WTC11 (cell line): ENCODE measurements around the gene MACROD2. TPM values are rescaled to one million over a fixed set of nuclear protein-coding genes. Genes with fewer than 3 reads are reported as not detected.

ENCODE experiments used
- ATAC-seq: fragments of 200-7000 bp; cut with Tn5 transposase; 2 replicates; pipeline ENCODE4 v1.10.0; 2021; ENCODE audit warnings: mild to moderate bottlenecking, moderate library complexity
- CTCF ChIA-PET: fragments of 300-600 bp; sonication (Branson Sonifier 250); formaldehyde crosslinking; loops from one replicate; lab custom pipeline; 2021; ENCODE audit warnings: antibody characterized with exemption; lab: Charles Lee
- POLR2A ChIA-PET: fragments of 350-600 bp; sonication (Branson Sonifier 250); formaldehyde crosslinking; loops from one replicate; lab custom pipeline; 2021; ENCODE audit warnings: antibody characterized with exemption; lab: Charles Lee
- DNase-seq: peaks from one replicate; pipeline ENCODE4 v3.0.0; 2021; ENCODE audit warnings: low spot score
- H3K27ac Mint-ChIP-seq: 2 replicates; pipeline ENCODE4 v1.8.0; 2021; ENCODE audit warnings: mixed read lengths
- H3K27me3 Mint-ChIP-seq: 2 replicates; pipeline ENCODE4 v1.8.0; 2021; ENCODE audit warnings: low read depth, mild to moderate bottlenecking, moderate library complexity, mixed read lengths
- H3K36me3 Mint-ChIP-seq: 2 replicates; pipeline ENCODE4 v1.8.0; 2021; ENCODE audit warnings: mixed read lengths
- H3K4me1 Mint-ChIP-seq: 2 replicates; pipeline ENCODE4 v1.8.0; 2022; ENCODE audit warnings: mixed read lengths
- H3K4me3 Mint-ChIP-seq: 2 replicates; pipeline ENCODE4 v1.8.0; 2021; ENCODE audit warnings: mild to moderate bottlenecking, moderate library complexity, mixed read lengths
- H3K9me3 Mint-ChIP-seq: 2 replicates; pipeline ENCODE4 v1.8.0; 2021; ENCODE audit warnings: mixed read lengths
- AR ChIP-seq: fragments of 250-450 bp; sonication (Bioruptor Pico); IDR thresholded peaks from 2 replicates; pipeline ENCODE4 v1.9.0; 2021; ENCODE audit warnings: mild to moderate bottlenecking
- CREB1 ChIP-seq: sonication (generic); formaldehyde crosslinking; IDR thresholded peaks from 2 replicates; pipeline ENCODE4 v1.8.0; 2023; ENCODE audit warnings: mild to moderate bottlenecking, missing genetic modification reagents
- CREM ChIP-seq: sonication (generic); formaldehyde crosslinking; IDR thresholded peaks from 2 replicates; pipeline ENCODE4 v1.8.1; 2022; ENCODE audit warnings: mild to moderate bottlenecking, missing genetic modification reagents, moderate library complexity
- CTCF ChIP-seq: fragments of 200-600 bp; IDR thresholded peaks from 2 replicates; pipeline ENCODE4 v1.8.0; 2022; ENCODE audit warnings: antibody characterized with exemption
- E2F4 ChIP-seq: sonication (generic); formaldehyde crosslinking; IDR thresholded peaks from 2 replicates; pipeline ENCODE4 v1.8.1; 2022; ENCODE audit warnings: low read depth, mild to moderate bottlenecking, moderate library complexity, missing genetic modification reagents, borderline replicate concordance
- JUN ChIP-seq: sonication (generic); formaldehyde crosslinking; IDR thresholded peaks from 2 replicates; pipeline ENCODE4 v1.8.0; 2023; ENCODE audit warnings: mild to moderate bottlenecking, missing genetic modification reagents
- PRRX2 ChIP-seq: fragments of 250-450 bp; sonication (Bioruptor Pico); IDR thresholded peaks from 2 replicates; pipeline ENCODE4 v1.8.0; 2021; ENCODE audit warnings: mild to moderate bottlenecking
- TEAD1 ChIP-seq: sonication (generic); formaldehyde crosslinking; IDR thresholded peaks from 2 replicates; pipeline ENCODE4 v1.8.0; 2022; ENCODE audit warnings: mild to moderate bottlenecking, missing genetic modification reagents
- TP53 ChIP-seq: sonication (generic); formaldehyde crosslinking; IDR thresholded peaks from 2 replicates; pipeline ENCODE4 v1.8.1; 2023; ENCODE audit warnings: mild to moderate bottlenecking, missing genetic modification reagents
- USF1 ChIP-seq: sonication (generic); formaldehyde crosslinking; IDR thresholded peaks from 2 replicates; pipeline ENCODE4 v1.8.0; 2022; ENCODE audit warnings: mild to moderate bottlenecking, missing genetic modification reagents
- ZNF232 ChIP-seq: sonication (generic); formaldehyde crosslinking; IDR thresholded peaks from 2 replicates; pipeline ENCODE4 v1.8.0; 2022; ENCODE audit warnings: mild to moderate bottlenecking, missing genetic modification reagents
- ZNF263 ChIP-seq: sonication (generic); formaldehyde crosslinking; IDR thresholded peaks from 2 replicates; pipeline ENCODE4 v1.8.1; 2022; ENCODE audit warnings: low read depth, mild to moderate bottlenecking, moderate library complexity, missing genetic modification reagents
- ZNF532 ChIP-seq: fragments of 250-450 bp; sonication (Bioruptor Pico); IDR thresholded peaks from 2 replicates; pipeline ENCODE4 v1.9.0; 2021; ENCODE audit warnings: mild to moderate bottlenecking, borderline replicate concordance
- ZSCAN18 ChIP-seq: fragments of 250-450 bp; sonication (Bioruptor Pico); IDR thresholded peaks from 2 replicates; pipeline ENCODE4 v2.1.2; 2022; ENCODE audit warnings: mild to moderate bottlenecking, moderate library complexity
- total RNA-seq: library from RNA; stranded (reverse); gene quantifications from 3 replicates; pipeline ENCODE4 v1.2.3, GENCODE V29; 2021

The MACROD2 gene
- total RNA-seq, 1 experiment from 2014 or later = 4.1 TPM

- ATAC-seq = no peak
- no peak for DNase-seq
- H3K36me3 Mint-ChIP-seq = no peaks in the 10 kb centered on the region
- no peak overlapping the region for H3K27ac Mint-ChIP-seq
- H3K4me3 Mint-ChIP-seq = no peak overlapping the region
- H3K27me3 Mint-ChIP-seq = no peaks in the 10 kb centered on the region
- no peaks in the 10 kb centered on the region for H3K9me3 Mint-ChIP-seq
- TF ChIP-seq CREM (CRISPR knock-in tag) = no peak
- TF ChIP-seq USF1 (CRISPR knock-in tag) = no peak
- TF ChIP-seq PRRX2 (CRISPR knock-in tag) = no peak
- TF ChIP-seq AR (CRISPR knock-in tag) = no peak
- TF ChIP-seq JUN (CRISPR knock-in tag) = no peak
- ChIA-PET POLR2A (no interaction called here), CTCF (interaction anchor here (1.3 kb wide), 1 partner anchor 26 kb away, joined by 3 read pairs; no protein-coding TSS in a partner anchor)
- peaks cover 14% of the 10 kb centered on the region for H3K4me1 Mint-ChIP-seq
Observed at GRCh38 chr20:14310977-14311627, 315.8 kb downstream of the MACROD2 start.

GRCh38 chr20:14312001-14312400 lies 316.7 kb downstream of the MACROD2 start:
- no peaks in the 10 kb centered on the region for H3K36me3 Mint-ChIP-seq
- DNase-seq (no peak), ATAC-seq (peak; percentile 60; the same call in 1 of the 2 replicates)
- POLR2A ChIA-PET = no interaction called here
- TF ChIP-seq TEAD1 (CRISPR knock-in tag) (no peak), E2F4 (CRISPR knock-in tag) (no peak), JUN (CRISPR knock-in tag) (no peak), ZNF232 (CRISPR knock-in tag) (no peak), CREB1 (no peak), CTCF (no peak), ZSCAN18 (CRISPR knock-in tag) (no peak), TP53 (no peak), ZNF532 (CRISPR knock-in tag) (no peak), ZNF263 (CRISPR knock-in tag) (no peak)
- TF ChIP-seq, all 79 proteins: peak for 0
- CTCF ChIA-PET = no interaction called here
- Mint-ChIP-seq H3K27me3 (no peaks in the 10 kb centered on the region), H3K4me3 (no peak overlapping the region), H3K4me1 (peaks cover 14% of the 10 kb centered on the region), H3K9me3 (no peaks in the 10 kb centered on the region), H3K27ac (no peak overlapping the region)
